Retinal pigment epithelial cell (primary cell): ENCODE results near the gene AKAIN1.

Source experiments
- DNase-seq: peaks from one replicate; pipeline ENCODE4 v3.0.0-alpha.2; 2010; ENCODE audit warnings: low read depth
- H3K4me3 ChIP-seq: 2 replicates; pipeline ENCODE4 v1.5.1; 2011; ENCODE audit warnings: mild to moderate bottlenecking, low read length, control low read depth, moderate library complexity
- TF ChIP-seq, protein P1 (sequence below): conservative IDR thresholded peaks from 2 replicates; pipeline ENCODE4 v1.5.1; 2011; ENCODE audit warnings: low read depth, low read length, control low read depth, inconsistent platforms

The AKAIN1 gene

DNA sequence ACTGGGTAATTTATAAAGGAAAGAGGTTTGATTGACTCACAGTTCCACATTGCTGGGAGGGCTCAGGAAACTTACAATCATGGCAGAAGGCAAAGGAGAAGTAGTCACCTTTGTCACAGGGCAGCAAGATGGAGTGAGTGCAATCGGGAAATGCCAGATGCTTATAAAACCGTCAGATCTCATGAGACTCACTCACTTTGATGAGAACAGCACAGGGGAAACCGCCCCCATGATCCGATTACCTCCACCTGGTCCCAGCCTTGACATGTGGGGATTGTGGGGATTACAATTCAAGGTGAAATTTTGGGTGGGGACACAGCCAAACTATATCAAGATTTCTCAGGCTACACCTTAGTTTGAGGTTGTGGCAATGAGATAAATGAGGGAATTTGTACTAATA, 54.9 kb downstream of the AKAIN1 start:
- DNase-seq = no peak
- no peak overlapping the region for H3K4me3 ChIP-seq
- TF ChIP-seq, protein P1, sequence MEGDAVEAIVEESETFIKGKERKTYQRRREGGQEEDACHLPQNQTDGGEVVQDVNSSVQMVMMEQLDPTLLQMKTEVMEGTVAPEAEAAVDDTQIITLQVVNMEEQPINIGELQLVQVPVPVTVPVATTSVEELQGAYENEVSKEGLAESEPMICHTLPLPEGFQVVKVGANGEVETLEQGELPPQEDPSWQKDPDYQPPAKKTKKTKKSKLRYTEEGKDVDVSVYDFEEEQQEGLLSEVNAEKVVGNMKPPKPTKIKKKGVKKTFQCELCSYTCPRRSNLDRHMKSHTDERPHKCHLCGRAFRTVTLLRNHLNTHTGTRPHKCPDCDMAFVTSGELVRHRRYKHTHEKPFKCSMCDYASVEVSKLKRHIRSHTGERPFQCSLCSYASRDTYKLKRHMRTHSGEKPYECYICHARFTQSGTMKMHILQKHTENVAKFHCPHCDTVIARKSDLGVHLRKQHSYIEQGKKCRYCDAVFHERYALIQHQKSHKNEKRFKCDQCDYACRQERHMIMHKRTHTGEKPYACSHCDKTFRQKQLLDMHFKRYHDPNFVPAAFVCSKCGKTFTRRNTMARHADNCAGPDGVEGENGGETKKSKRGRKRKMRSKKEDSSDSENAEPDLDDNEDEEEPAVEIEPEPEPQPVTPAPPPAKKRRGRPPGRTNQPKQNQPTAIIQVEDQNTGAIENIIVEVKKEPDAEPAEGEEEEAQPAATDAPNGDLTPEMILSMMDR = no peak

DNA sequence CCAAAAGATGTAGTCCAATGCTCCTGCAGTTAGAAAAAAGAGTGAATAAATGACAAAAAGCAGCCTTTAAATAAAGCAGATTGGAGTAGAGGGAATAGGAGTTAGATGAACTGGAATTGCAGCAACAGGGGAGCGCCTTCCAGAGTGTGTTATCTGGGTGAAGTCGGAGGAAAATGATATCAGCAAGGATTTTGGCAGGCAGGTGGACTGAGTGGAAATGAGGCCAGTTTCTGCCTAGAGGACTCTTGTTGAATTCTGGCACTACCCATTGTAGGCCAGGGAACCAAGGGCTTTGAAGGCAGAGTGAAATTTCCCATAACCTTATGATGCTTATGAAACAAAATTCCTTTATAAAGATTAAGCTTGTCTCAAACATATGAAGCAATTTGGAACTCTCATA, 59.8 kb downstream of the AKAIN1 start:
- H3K4me3 ChIP-seq = no peak overlapping the region
- DNase-seq = no peak
- TF ChIP-seq, protein P1 = no peak

DNA sequence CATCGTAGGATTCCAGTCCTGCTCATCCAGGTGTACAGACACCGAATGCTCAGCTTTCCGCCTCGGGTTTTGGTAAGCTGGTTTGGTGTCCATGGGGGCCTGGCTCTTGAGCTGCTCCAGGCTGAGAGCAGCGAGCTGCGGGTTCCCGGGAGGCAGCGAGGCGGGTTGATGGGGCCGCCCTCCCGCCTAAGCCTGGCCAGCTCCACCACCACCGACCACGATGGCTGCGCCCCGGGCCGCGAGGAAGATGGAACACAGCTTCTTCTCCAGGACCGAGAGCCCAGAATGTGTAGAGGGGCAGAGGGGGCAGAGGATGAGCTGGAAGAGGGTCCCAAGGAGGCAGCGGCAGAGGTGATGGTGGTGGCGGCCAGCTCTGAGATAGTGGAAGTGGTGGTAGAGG, 64.1 kb downstream of the AKAIN1 start:
- TF ChIP-seq, protein P1 = no peak
- DNase-seq = no peak
- no peak overlapping the region for H3K4me3 ChIP-seq

DNA sequence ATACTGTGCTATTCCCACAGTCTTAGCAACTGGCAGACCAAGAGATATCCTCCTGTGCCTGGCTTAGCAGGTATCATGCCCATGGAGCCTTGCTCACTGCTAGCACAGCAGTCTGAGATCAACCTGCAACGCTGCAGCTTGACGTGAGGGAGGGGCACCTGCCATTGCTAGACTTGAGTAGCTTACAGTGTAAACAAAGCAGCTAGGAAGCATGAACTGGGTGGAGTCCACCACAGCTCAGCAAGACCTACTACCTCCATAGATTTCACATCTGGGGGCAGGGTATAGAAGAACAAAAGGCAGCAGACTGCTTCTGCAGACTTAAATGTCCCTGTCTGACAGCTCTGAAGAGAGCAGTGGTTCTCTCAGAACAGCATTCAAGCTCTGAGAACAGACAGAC, 74.8 kb downstream of the AKAIN1 start:
- TF ChIP-seq, protein P1 = no peak

DNA sequence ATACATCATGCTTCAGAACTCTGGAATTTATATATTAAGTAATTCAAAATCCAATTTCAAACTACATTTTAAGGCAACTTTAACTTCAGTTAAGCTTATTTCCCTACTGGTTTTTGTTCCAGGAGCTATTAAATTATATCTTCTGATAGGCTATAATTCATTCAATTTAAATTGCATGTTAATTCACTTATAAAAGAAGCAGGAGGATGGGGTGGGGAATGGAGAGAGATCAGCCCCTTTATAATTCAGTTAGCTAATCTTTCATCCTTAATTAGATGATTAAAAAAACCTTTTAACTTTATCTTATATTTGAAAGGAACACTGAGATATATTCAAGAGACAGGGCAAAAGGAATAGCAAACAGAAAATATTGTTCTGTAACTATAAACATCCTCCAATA, 86.8 kb downstream of the AKAIN1 start:
- DNase-seq = no peak
- TF ChIP-seq, protein P1 = no peak
- no peak overlapping the region for H3K4me3 ChIP-seq

More for the DNA sequence above, 74.8 kb downstream of the AKAIN1 start:
- no peak for DNase-seq
- no peak overlapping the region for H3K4me3 ChIP-seq

DNA sequence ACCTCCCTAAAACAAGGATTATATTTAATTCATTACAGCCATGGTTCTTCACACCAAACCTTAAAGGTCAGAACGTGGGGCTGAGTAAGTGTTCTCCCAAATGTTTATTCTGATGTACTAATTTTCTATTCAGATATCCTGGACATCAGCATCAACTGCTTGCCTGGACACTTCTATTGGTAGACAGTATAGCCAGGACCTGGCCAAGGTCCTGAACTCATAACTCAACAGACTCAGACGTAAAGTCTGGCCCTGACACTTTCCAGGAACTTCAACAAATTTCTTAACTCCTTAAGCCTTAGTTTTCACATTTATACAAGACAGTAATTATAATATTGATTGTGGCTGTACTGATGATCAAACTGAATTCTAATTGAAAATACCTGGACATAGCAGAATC, 89.1 kb downstream of the AKAIN1 start:
- DNase-seq = no peak
- TF ChIP-seq, protein P1 = no peak

DNA sequence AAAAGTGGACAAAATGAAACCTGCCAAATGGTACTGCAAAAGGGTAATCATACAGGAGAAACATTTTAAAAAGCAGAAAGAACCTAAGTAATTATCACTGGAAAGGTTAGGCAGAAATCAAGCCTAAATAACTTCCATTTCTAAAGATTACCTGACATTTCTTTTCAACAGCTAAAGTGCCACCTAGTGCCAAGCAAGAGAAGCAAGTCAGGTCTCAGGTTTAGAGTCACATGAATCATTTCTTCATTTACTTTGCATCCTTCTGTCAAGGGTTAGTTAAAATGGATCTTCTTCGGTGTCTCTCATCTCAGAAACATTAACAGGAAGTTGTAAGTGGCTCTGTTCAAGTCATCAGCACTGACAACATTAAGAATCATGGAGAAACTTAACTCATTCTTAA, 90.3 kb downstream of the AKAIN1 start:
- DNase-seq = no peak
- TF ChIP-seq, protein P1 = peak; percentile 43
- H3K4me3 ChIP-seq = no peak overlapping the region

More for the DNA sequence above, 89.1 kb downstream of the AKAIN1 start:
- H3K4me3 ChIP-seq = no peak overlapping the region
